GM19395 (cell line): ENCODE results near the gene ANKRD23.
A peak's percentile ranks its signal among the peaks of the same experiment; 100 is the strongest.
"Not testable (repeated sequence)": the region's sequence is repeated elsewhere in the genome, so short reads cannot be mapped to it uniquely, and the experiment has no call there.

Experiments used
- ATAC-seq: cut with Tn5 transposase; IDR thresholded peaks from one replicate; pipeline ENCODE4 v1.9.1; 2021; ENCODE audit warnings: mild to moderate bottlenecking, moderate library complexity; ENCODE audit not compliant: unreplicated experiment

The ANKRD23 gene

GRCh38 chr2:96864343-96865091 is 20.7 kb upstream of the ANKRD23 start:
- no peak for ATAC-seq

GRCh38 chr2:96863575-96864342 is 19.9 kb upstream of the ANKRD23 start:
- no peak for ATAC-seq

- not testable (repeated sequence) for ATAC-seq
These were observed 19.2 kb upstream of the ANKRD23 start for GRCh38 chr2:96863056-96863455.

- ATAC-seq, result no peak
These were observed 17.3 kb upstream of the ANKRD23 start for GRCh38 chr2:96861074-96861473.

GRCh38 chr2:96860065-96861029 is 16.5 kb upstream of the ANKRD23 start:
- no peak for ATAC-seq

- no peak for ATAC-seq
These were observed 15.9 kb upstream of the ANKRD23 start for GRCh38 chr2:96859681-96860064.

GRCh38 chr2:96859099-96859649 is 15.4 kb upstream of the ANKRD23 start:
- no peak for ATAC-seq

GRCh38 chr2:96857667-96858372 is 14.0 kb upstream of the ANKRD23 start, which contains the start of gene ANKRD39:
Gene ANKRD39, minus strand, starts transcription at chr2:96858016. Its CDS starts 29 bp downstream, at chr2:96857987.
- ATAC-seq, result peak; percentile 90

- ATAC-seq, result peak; percentile 39
These were observed 13.2 kb upstream of the ANKRD23 start for GRCh38 chr2:96856776-96857666.

- no peak for ATAC-seq
These were observed 9.5 kb upstream of the ANKRD23 start for GRCh38 chr2:96853321-96853720.

- ATAC-seq, result no peak
These were observed 8.8 kb upstream of the ANKRD23 start for GRCh38 chr2:96852667-96853066.

GRCh38 chr2:96848264-96848663 is 4.4 kb upstream of the ANKRD23 start:
- ATAC-seq, result no peak

GRCh38 chr2:96847586-96847985 is 3.8 kb upstream of the ANKRD23 start:
- no peak for ATAC-seq

GRCh38 chr2:96846825-96847224 is 3.0 kb upstream of the ANKRD23 start:
- ATAC-seq, result no peak

GRCh38 chr2:96844405-96844808 is 586 bp upstream of the ANKRD23 start:
- ATAC-seq, result no peak

- no peak for ATAC-seq
These were observed 1.2 kb downstream of the ANKRD23 start for GRCh38 chr2:96842600-96842999.

- no peak for ATAC-seq
These were observed 1.9 kb downstream of the ANKRD23 start for GRCh38 chr2:96841701-96842495.
